ENCODE data around the gene COL25A1.
"Not testable (repeated sequence)": the region's sequence is repeated elsewhere in the genome, so short reads cannot be mapped to it uniquely, and the experiment has no call there.

The COL25A1 gene

GRCh38 chr4:108943976-108944591 lies 358.4 kb downstream of the COL25A1 start:
- no peak for FAIRE-seq

GRCh38 chr4:108943371-108943770 lies 359.1 kb downstream of the COL25A1 start:
- FAIRE-seq, result no peak

- FAIRE-seq, result no peak
These were observed 360.5 kb downstream of the COL25A1 start for GRCh38 chr4:108941904-108942430.

GRCh38 chr4:108940634-108941033 lies 361.8 kb downstream of the COL25A1 start:
- FAIRE-seq, result no peak

- no peak for FAIRE-seq
These were observed 362.3 kb downstream of the COL25A1 start for GRCh38 chr4:108940149-108940548.

- no peak for FAIRE-seq
These were observed 365.4 kb downstream of the COL25A1 start for GRCh38 chr4:108937066-108937465.

- FAIRE-seq, result not testable (repeated sequence)
These were observed 368.5 kb downstream of the COL25A1 start for GRCh38 chr4:108933925-108934324.

- no peak for FAIRE-seq
These were observed 369.4 kb downstream of the COL25A1 start for GRCh38 chr4:108933046-108933445.

- FAIRE-seq, result no peak
These were observed 370.5 kb downstream of the COL25A1 start for GRCh38 chr4:108931926-108932325.

- no peak for FAIRE-seq
These were observed 372.3 kb downstream of the COL25A1 start for GRCh38 chr4:108930186-108930585.

- FAIRE-seq, result no peak
These were observed 375.7 kb downstream of the COL25A1 start for GRCh38 chr4:108926781-108927180.

- FAIRE-seq, result no peak
These were observed 376.4 kb downstream of the COL25A1 start for GRCh38 chr4:108926061-108926460.

GRCh38 chr4:108922191-108922590 lies 380.3 kb downstream of the COL25A1 start:
- FAIRE-seq, result no peak

GRCh38 chr4:108920395-108921087 lies 381.9 kb downstream of the COL25A1 start:
- FAIRE-seq, result no peak

GRCh38 chr4:108919226-108919893 lies 383.1 kb downstream of the COL25A1 start:
- FAIRE-seq, result no peak

- FAIRE-seq, result no peak
These were observed 385.2 kb downstream of the COL25A1 start for GRCh38 chr4:108917255-108917654.

GRCh38 chr4:108916638-108917037 lies 385.8 kb downstream of the COL25A1 start:
- no peak for FAIRE-seq

GRCh38 chr4:108906866-108907367 lies 395.5 kb downstream of the COL25A1 start:
- FAIRE-seq, result no peak

GRCh38 chr4:108906006-108906405 lies 396.5 kb downstream of the COL25A1 start:
- no peak for FAIRE-seq

- FAIRE-seq, result no peak
These were observed 398.8 kb downstream of the COL25A1 start for GRCh38 chr4:108903464-108904221.

- FAIRE-seq, result no peak
These were observed 399.7 kb downstream of the COL25A1 start for GRCh38 chr4:108902769-108903168.

- FAIRE-seq, result no peak
These were observed 401.2 kb downstream of the COL25A1 start for GRCh38 chr4:108901291-108901690.
